GM21423 (cell line): ENCODE measurements around the gene SCIN.
"Not testable (repeated sequence)": the region's sequence is repeated elsewhere in the genome, so short reads cannot be mapped to it uniquely, and the experiment has no call there.

Experiments
- ATAC-seq: cut with Tn5 transposase; IDR thresholded peaks from one replicate; pipeline ENCODE4 v1.9.1; 2021; ENCODE audit warnings: mild to moderate bottlenecking, moderate library complexity; ENCODE audit not compliant: unreplicated experiment

The SCIN gene

GRCh38 chr7:12645212-12645611, 74.7 kb downstream of the SCIN start:
- ATAC-seq: not testable (repeated sequence)

GRCh38 chr7:12646139-12646538, 75.6 kb downstream of the SCIN start:
- ATAC-seq: no peak

GRCh38 chr7:12647364-12648219, 77.1 kb downstream of the SCIN start:
- no peak for ATAC-seq

GRCh38 chr7:12648704-12649261, 78.3 kb downstream of the SCIN start:
- no peak for ATAC-seq

GRCh38 chr7:12649348-12649747, 78.8 kb downstream of the SCIN start:
- ATAC-seq: no peak

- no peak for ATAC-seq
Observed at GRCh38 chr7:12650080-12650479, 79.6 kb downstream of the SCIN start.

GRCh38 chr7:12653110-12653509, 82.6 kb downstream of the SCIN start:
- no peak for ATAC-seq

- no peak for ATAC-seq
Observed at GRCh38 chr7:12653518-12653917, 83.0 kb downstream of the SCIN start.

- ATAC-seq: no peak
Observed at GRCh38 chr7:12655161-12655560, 84.6 kb downstream of the SCIN start.

GRCh38 chr7:12660423-12660822, 89.9 kb downstream of the SCIN start:
- not testable (repeated sequence) for ATAC-seq

GRCh38 chr7:12660986-12661385, 90.5 kb downstream of the SCIN start:
- ATAC-seq: not testable (repeated sequence)

GRCh38 chr7:12661581-12661980, 91.1 kb downstream of the SCIN start:
- ATAC-seq: no peak

GRCh38 chr7:12670000-12670729, 99.6 kb downstream of the SCIN start:
- ATAC-seq: no peak

- ATAC-seq: no peak
Observed at GRCh38 chr7:12670743-12671520, 100.4 kb downstream of the SCIN start.

GRCh38 chr7:12673436-12673835, 102.9 kb downstream of the SCIN start:
- ATAC-seq: not testable (repeated sequence)

- ATAC-seq: no peak
Observed at GRCh38 chr7:12674053-12674452, 103.5 kb downstream of the SCIN start.

GRCh38 chr7:12674861-12675260, 104.3 kb downstream of the SCIN start:
- peak; percentile 56 for ATAC-seq

GRCh38 chr7:12683678-12684585, 113.4 kb downstream of the SCIN start:
- ATAC-seq: no peak

GRCh38 chr7:12684733-12685132, 114.2 kb downstream of the SCIN start:
- no peak for ATAC-seq

GRCh38 chr7:12685550-12685949, 115.0 kb downstream of the SCIN start:
- no peak for ATAC-seq
